BLaER1 (cell line): ENCODE data around the gene CORO1C.

ENCODE experiments used
- H3K27ac ChIP-seq: shearing (Covaris generic); formaldehyde crosslinking; 2 replicates; pipeline ENCODE4 v1.8.1; 2022
- H3K27me3 ChIP-seq: shearing (Covaris generic); formaldehyde crosslinking; 2 replicates; pipeline ENCODE4 v1.8.1; 2022
- H3K36me3 ChIP-seq: shearing (Covaris generic); formaldehyde crosslinking; 2 replicates; pipeline ENCODE4 v1.8.1; 2022
- H3K4me1 ChIP-seq: shearing (Covaris generic); formaldehyde crosslinking; 2 replicates; pipeline ENCODE4 v1.8.1; 2022
- H3K4me2 ChIP-seq: shearing (Covaris generic); formaldehyde crosslinking; 2 replicates; pipeline ENCODE4 v1.8.1; 2022
- H3K4me3 ChIP-seq: shearing (Covaris generic); formaldehyde crosslinking; 2 replicates; pipeline ENCODE4 v1.8.1; 2022
- H3K9ac ChIP-seq: shearing (Covaris generic); formaldehyde crosslinking; 2 replicates; pipeline ENCODE4 v1.8.1; 2022
- H3K9me3 ChIP-seq: shearing (Covaris generic); formaldehyde crosslinking; 2 replicates; pipeline ENCODE4 v1.8.1; 2022
- H4K20me1 ChIP-seq: shearing (Covaris generic); formaldehyde crosslinking; 2 replicates; pipeline ENCODE4 v1.8.1; 2022
- Cebpa-rat ChIP-seq: shearing (Covaris generic); IDR thresholded peaks from 2 replicates; pipeline ENCODE4 v1.8.1; 2022

Gene CORO1C

DNA sequence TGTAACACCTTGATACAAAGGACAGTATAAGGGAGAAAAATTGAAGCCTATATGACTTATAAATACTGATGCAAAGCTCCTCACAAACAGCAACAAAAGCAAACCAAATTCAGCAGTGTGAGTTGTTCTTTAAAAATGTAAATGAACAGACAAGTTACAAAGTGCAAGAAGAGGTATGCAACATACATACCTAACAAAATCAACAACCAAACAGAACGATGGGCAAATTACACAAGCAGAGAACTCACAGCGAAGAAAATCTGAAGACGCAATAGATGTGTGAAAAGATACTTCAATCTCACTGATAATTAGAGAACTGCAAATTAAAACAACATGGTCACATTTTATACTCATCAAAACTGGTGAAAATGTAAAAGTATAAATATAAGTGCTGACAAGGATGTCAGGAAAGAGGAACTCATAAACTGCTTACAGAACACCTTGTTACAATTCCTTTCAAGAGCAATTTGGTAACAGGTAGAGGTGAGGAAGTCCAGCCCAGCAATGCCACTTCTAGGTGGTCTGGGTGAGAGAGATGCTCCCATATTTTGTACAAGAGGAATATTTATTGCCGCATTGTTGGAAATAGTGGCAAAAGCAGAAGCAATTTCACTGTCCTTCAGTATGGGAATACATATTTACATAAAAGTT, 47.3 kb downstream of the CORO1C start:
- Histone ChIP-seq H3K4me1 (peaks cover 30% of the 10 kb centered on the region), H3K9ac (no peak overlapping the region), H3K27me3 (no peaks in the 10 kb centered on the region), H4K20me1 (peaks cover 70% of the 10 kb centered on the region), H3K27ac (no peak overlapping the region), H3K4me2 (no peak overlapping the region), H3K9me3 (no peaks in the 10 kb centered on the region), H3K4me3 (no peak overlapping the region), H3K36me3 (no peaks in the 10 kb centered on the region)
- no peak for TF ChIP-seq Cebpa-rat

DNA sequence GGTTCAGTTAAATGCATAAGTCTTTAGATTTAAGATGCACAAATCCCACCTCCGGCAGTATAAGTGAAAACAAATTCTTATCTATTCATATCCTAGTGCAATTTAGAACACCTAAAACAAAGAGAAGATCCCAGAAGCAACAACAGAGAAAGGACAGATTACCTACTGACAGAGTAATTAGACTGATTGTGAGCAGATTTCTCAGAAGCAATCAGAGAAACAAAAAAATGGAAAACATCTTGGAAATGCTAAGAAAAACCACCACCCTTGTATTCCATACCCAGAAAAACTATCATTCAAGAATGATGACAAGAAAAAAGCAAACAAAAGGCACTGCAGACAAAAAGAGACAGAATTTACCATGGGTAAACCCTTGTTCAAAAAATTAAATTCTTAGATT, 50.0 kb downstream of the CORO1C start:
- Histone ChIP-seq H4K20me1 (peaks cover 53% of the 10 kb centered on the region), H3K9ac (no peak overlapping the region), H3K4me1 (peaks cover 17% of the 10 kb centered on the region), H3K36me3 (peaks cover 20% of the 10 kb centered on the region), H3K27ac (no peak overlapping the region), H3K4me2 (no peak overlapping the region), H3K4me3 (no peak overlapping the region), H3K9me3 (no peaks in the 10 kb centered on the region; the same call in 1 of the 2 replicates), H3K27me3 (no peaks in the 10 kb centered on the region)
- no peak for TF ChIP-seq Cebpa-rat

DNA sequence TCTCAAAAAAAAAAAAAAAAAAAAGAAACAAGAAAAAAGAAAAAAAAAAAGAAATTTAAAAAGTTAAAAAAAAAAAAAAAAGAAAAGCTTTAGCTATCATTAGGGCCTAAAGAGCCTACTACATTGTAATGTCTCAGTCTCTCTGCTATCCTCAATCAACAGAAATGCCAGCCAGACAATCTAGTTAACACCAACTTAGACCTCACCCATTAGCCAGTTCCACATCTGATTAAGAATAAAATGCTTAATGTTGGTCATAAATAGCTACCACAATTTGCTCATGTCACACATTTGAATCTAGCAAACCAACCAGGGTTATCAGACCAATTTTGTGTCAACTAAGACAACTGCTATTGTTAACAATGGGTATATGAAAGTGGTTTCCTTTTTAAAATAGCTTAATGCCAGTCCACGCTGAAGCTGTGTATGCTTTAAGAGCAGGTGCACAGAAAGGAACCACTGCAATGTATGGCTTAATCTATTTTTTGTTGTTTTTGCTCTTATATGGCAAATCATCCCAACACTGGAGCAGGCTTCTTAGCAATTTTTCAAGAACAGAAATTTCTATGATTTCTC, 52.1 kb downstream of the CORO1C start:
- H3K27ac ChIP-seq: no peak overlapping the region
- H3K36me3 ChIP-seq: peaks cover 35% of the 10 kb centered on the region
- no peaks in the 10 kb centered on the region for H3K4me1 ChIP-seq
- H3K9ac ChIP-seq: no peak overlapping the region
- H3K4me2 ChIP-seq: no peak overlapping the region
- no peaks in the 10 kb centered on the region for H3K27me3 ChIP-seq
- H3K4me3 ChIP-seq: no peak overlapping the region
- TF ChIP-seq Cebpa-rat: no peak
- peaks cover 32% of the 10 kb centered on the region for H4K20me1 ChIP-seq
- no peaks in the 10 kb centered on the region; the same call in 1 of the 2 replicates for H3K9me3 ChIP-seq

DNA sequence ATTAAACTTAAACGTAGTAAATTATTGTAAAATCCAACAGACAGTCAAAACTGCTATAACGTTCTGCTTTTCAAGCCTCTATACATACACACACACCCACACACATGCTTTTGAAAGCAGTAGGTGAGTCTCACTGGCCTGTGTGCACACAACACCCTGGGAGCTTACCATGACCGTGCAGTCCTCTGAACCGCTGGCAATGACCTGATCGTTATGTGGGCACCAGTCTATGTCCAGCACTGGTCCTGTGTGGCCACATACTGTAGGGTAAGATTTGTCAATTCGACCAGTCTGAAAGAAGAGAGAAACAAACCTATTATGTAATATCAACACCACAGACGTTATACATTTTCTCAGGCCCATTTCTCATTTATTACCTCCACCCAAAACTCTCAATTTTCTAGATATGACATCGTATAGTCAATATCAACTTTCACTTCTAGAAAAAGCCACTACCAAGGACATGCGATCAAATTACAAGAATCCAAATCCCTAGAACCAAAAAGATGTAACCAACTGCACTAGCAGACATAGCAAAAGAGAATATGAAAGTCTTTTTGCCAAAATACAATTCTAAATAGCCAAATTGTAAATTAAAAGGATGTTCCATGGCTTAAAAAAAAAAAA, 53.1 kb downstream of the CORO1C start:
- H3K4me1 ChIP-seq: no peaks in the 10 kb centered on the region
- no peak overlapping the region for H3K4me2 ChIP-seq
- H3K9me3 ChIP-seq: no peaks in the 10 kb centered on the region; the same call in 1 of the 2 replicates
- H4K20me1 ChIP-seq: peaks cover 23% of the 10 kb centered on the region
- peaks cover 42% of the 10 kb centered on the region for H3K36me3 ChIP-seq
- H3K9ac ChIP-seq: no peak overlapping the region
- no peak for TF ChIP-seq Cebpa-rat
- no peak overlapping the region for H3K4me3 ChIP-seq
- no peaks in the 10 kb centered on the region for H3K27me3 ChIP-seq
- no peak overlapping the region for H3K27ac ChIP-seq

DNA sequence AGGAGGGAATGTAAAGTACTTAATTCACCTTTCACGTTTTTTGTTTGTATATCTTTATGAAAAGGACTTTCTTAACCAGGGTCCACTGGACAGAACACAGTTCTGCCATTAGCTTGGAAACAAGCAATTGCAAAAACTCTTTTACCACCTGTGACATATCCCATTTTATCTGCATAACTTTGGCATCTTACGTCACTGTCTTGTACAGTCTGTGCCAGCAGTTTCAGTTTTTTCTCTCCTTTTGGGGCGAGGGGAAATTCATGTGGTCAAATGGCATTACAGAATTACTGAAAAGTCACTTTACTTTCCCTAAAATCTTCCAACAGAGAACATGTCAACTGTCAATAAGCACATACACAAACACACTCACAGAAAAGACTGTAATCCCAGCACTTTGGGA, 53.9 kb downstream of the CORO1C start:
- Histone ChIP-seq H4K20me1 (peaks cover 17% of the 10 kb centered on the region; the same call in 1 of the 2 replicates), H3K27ac (no peak overlapping the region), H3K9ac (no peak overlapping the region), H3K36me3 (peaks cover 49% of the 10 kb centered on the region), H3K27me3 (no peaks in the 10 kb centered on the region), H3K4me3 (no peak overlapping the region), H3K9me3 (no peaks in the 10 kb centered on the region; the same call in 1 of the 2 replicates), H3K4me2 (no peak overlapping the region), H3K4me1 (no peaks in the 10 kb centered on the region)
- no peak for TF ChIP-seq Cebpa-rat

DNA sequence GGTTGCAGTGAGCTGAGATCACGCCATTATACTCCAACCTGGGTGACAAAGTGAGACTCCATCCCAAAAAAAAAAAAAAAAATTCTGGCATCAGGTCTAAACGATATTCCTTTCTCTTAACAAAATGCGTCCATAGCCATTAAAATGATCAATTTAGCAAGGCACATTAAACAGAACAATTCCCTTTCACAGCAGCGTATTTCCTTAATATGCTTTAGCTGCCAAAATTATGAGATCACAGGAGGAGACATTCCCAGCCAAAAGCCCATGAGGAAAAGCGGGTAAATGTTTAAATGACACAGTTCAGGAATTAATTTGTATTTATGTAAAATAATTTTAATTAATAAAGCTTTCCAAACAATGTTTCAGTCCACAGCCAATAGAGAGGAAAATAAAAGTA, 54.6 kb downstream of the CORO1C start:
- H3K4me3 ChIP-seq: no peak overlapping the region
- H3K9me3 ChIP-seq: no peaks in the 10 kb centered on the region; the same call in 1 of the 2 replicates

DNA sequence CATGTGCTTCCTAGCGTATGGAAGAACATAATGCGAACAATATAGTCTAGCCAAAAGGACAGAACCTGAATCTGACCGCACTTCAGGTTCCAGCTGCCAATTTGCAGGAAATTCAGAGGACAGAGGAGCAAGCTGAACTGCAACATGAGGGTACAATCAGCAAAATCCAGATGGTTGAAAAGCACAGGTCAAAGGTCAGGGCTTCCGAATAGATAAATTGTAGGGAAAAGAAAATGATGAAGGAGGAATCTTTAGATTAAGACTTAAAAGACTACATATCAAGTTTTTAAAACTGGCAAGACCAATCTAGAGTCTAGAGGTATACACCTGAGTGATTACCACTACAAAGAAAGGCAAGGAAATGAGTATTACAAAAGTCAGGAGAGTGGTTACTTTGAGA, 55.5 kb downstream of the CORO1C start:
- Histone ChIP-seq H3K36me3 (peaks cover 55% of the 10 kb centered on the region), H3K27me3 (no peaks in the 10 kb centered on the region), H3K9me3 (no peaks in the 10 kb centered on the region; the same call in 1 of the 2 replicates), H4K20me1 (peaks cover 17% of the 10 kb centered on the region; the same call in 1 of the 2 replicates), H3K9ac (no peak overlapping the region), H3K27ac (no peak overlapping the region), H3K4me3 (no peak overlapping the region), H3K4me1 (no peaks in the 10 kb centered on the region), H3K4me2 (no peak overlapping the region)
- TF ChIP-seq Cebpa-rat: no peak

More for the DNA sequence above, 54.6 kb downstream of the CORO1C start:
- no peak overlapping the region for H3K27ac ChIP-seq
- TF ChIP-seq Cebpa-rat: no peak
- no peaks in the 10 kb centered on the region for H3K27me3 ChIP-seq
- H3K4me2 ChIP-seq: no peak overlapping the region
- peaks cover 22% of the 10 kb centered on the region; the same call in 1 of the 2 replicates for H4K20me1 ChIP-seq
- peaks cover 53% of the 10 kb centered on the region for H3K36me3 ChIP-seq
- no peaks in the 10 kb centered on the region for H3K4me1 ChIP-seq
- no peak overlapping the region for H3K9ac ChIP-seq

DNA sequence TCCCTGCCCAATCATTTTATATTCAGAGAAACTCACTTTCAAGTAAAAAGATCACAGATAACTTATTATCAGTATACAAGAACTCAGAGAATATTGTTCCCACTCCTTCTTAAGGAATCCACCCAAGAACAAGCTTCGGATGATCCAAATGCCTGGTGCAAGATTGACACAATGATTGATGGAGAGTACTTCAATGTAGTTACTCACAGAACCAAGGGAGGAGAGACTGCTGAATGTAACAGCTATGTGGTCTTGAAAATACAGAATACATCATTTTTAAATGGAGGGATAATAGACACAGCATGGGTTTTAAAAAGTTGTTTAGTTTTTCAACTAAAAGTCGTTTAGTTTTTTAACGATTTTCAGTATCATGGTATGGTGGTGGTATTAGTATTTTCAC, 59.3 kb downstream of the CORO1C start:
- Histone ChIP-seq H3K27me3 (no peaks in the 10 kb centered on the region), H3K27ac (no peak overlapping the region), H4K20me1 (peaks cover 36% of the 10 kb centered on the region), H3K4me2 (no peak overlapping the region), H3K4me3 (no peak overlapping the region), H3K9ac (no peak overlapping the region), H3K9me3 (no peaks in the 10 kb centered on the region; the same call in 1 of the 2 replicates), H3K36me3 (peaks cover 42% of the 10 kb centered on the region), H3K4me1 (peaks cover 7% of the 10 kb centered on the region)
- TF ChIP-seq Cebpa-rat: no peak

DNA sequence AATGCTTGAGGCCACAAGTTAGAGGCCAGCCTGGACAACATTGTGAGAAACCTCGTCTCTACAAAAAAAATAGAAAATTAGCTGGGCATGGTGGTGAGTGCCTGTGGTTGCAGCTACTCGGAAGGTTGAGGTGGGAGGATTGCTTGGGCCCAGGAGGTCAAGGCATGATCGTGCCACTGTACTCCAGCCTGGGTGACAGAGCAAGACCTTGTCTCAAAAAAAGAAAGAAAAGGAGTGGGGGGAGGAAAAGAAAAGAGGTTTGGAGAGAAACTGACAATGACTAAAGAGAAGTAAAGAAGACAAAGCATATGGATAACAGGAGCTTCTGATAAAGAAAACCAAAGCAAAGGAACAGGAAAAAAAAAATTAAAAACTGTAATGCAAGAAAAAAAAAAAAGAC, 60.2 kb downstream of the CORO1C start:
- no peaks in the 10 kb centered on the region for H3K27me3 ChIP-seq
- H3K27ac ChIP-seq: no peak overlapping the region
- no peak for TF ChIP-seq Cebpa-rat
- no peaks in the 10 kb centered on the region for H3K9me3 ChIP-seq
- no peak overlapping the region for H3K9ac ChIP-seq
- H3K4me3 ChIP-seq: no peak overlapping the region
- peaks cover 13% of the 10 kb centered on the region for H3K4me1 ChIP-seq
- peaks cover 33% of the 10 kb centered on the region for H3K36me3 ChIP-seq
- peaks cover 46% of the 10 kb centered on the region for H4K20me1 ChIP-seq
- no peak overlapping the region for H3K4me2 ChIP-seq

DNA sequence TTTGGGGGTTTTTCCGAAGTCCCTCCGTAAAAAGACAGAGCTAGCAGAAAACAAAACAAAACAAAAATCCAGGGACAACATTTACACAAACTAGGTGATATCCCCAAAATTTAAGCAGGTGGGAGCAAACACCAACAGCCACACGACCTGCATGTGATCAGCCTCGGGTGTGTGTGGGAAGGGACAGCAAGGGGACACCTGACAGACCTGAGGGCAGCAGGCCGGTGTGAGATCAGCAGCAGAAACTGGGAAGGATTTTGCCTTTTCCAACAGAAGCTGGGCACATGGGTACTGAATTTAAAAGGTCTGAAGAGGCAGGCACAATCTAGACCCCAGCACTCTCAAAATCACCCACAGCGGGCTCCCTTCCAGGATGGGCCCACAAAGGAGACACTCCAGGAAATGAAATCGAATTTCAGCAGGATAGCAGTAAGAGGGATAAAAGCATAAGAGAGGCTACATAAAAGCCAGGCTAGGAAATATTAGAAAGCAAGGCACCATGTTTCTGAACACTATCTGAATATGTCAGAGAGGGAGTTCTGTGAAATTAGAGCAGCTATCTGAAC, 61.2 kb downstream of the CORO1C start:
- Histone ChIP-seq H4K20me1 (peaks cover 55% of the 10 kb centered on the region), H3K9me3 (no peaks in the 10 kb centered on the region), H3K9ac (no peak overlapping the region), H3K36me3 (peaks cover 27% of the 10 kb centered on the region; the same call in 1 of the 2 replicates), H3K27me3 (no peaks in the 10 kb centered on the region), H3K4me1 (peaks cover 18% of the 10 kb centered on the region), H3K4me3 (no peak overlapping the region), H3K27ac (no peak overlapping the region), H3K4me2 (no peak overlapping the region)
- no peak for TF ChIP-seq Cebpa-rat
